SH-SY5Y (cell line): Measurements from ENCODE around the gene NAA40.

Source experiments
- GATA2 ChIP-seq: IDR thresholded peaks from 2 replicates; pipeline ENCODE4 v1.6.1; 2011; ENCODE audit warnings: mild to moderate bottlenecking, low read depth, low read length
- GATA3 ChIP-seq: IDR thresholded peaks from 2 replicates; pipeline ENCODE4 v1.6.1; 2011; ENCODE audit warnings: low read depth, mild to moderate bottlenecking, low read length, moderate library complexity

- TF ChIP-seq GATA2: no peak
- TF ChIP-seq GATA3: no peak
Observed at GRCh38 chr11:64004590-64004984, 65.8 kb downstream of the NAA40 start.
